RWPE2 (cell line): ENCODE measurements around the gene NRG3.
"Not testable (repeated sequence)": the region's sequence is repeated elsewhere in the genome, so short reads cannot be mapped to it uniquely, and the experiment has no call there.

ENCODE experiments used
- ATAC-seq: fragments of 200-7000 bp; cut with Tn5 transposase; 3 replicates; pipeline ENCODE4 v1.9.1; 2021; ENCODE audit warnings: low read depth
- DNase-seq: peaks from one replicate; pipeline ENCODE4 v3.0.0-alpha.2; 2020; ENCODE audit warnings: low spot score
- H3K27ac ChIP-seq: fragments of 450-650 bp; 2 replicates; pipeline ENCODE4 v1.5.1; 2017; ENCODE audit warnings: mild to moderate bottlenecking; ENCODE audit not compliant: poor library complexity, severe bottlenecking
- H3K27me3 ChIP-seq: fragments of 250-450 bp; sonication (Bioruptor Pico); 2 replicates; pipeline ENCODE4 v1.5.1; 2021; ENCODE audit warnings: mild to moderate bottlenecking, moderate library complexity; ENCODE audit not compliant: insufficient read depth, poor library complexity, severe bottlenecking
- H3K36me3 ChIP-seq: fragments of 250-450 bp; sonication (Bioruptor Pico); 2 replicates; pipeline ENCODE4 v1.5.1; 2020; ENCODE audit warnings: low read depth, mild to moderate bottlenecking, moderate library complexity
- H3K4me1 ChIP-seq: fragments of 250-450 bp; sonication (Bioruptor Pico); 2 replicates; pipeline ENCODE4 v1.5.1; 2021; ENCODE audit warnings: mild to moderate bottlenecking, moderate library complexity; ENCODE audit not compliant: insufficient read depth, poor library complexity, severe bottlenecking
- H3K4me3 ChIP-seq: fragments of 250-450 bp; sonication (Bioruptor Pico); 2 replicates; pipeline ENCODE4 v1.5.1; 2021; ENCODE audit warnings: mild to moderate bottlenecking, moderate library complexity; ENCODE audit not compliant: severe bottlenecking
- H3K9me3 ChIP-seq: fragments of 250-450 bp; sonication (Bioruptor Pico); 2 replicates; pipeline ENCODE4 v1.5.1; 2021; ENCODE audit warnings: mild to moderate bottlenecking, moderate library complexity; ENCODE audit not compliant: severe bottlenecking
- CTCF ChIP-seq: fragments of 450-650 bp; IDR thresholded peaks from one replicate; pipeline ENCODE4 v1.5.1; 2017; ENCODE audit warnings: mild to moderate bottlenecking, moderate library complexity; ENCODE audit not compliant: poor library complexity, severe bottlenecking

Gene NRG3

GRCh38 chr10:82319562-82319961, 444.6 kb downstream of the NRG3 start:
- H3K36me3 ChIP-seq: no peaks in the 10 kb centered on the region
- H3K27ac ChIP-seq: no peak overlapping the region
- no peaks in the 10 kb centered on the region for H3K4me1 ChIP-seq
- no peaks in the 10 kb centered on the region for H3K27me3 ChIP-seq
- H3K9me3 ChIP-seq: no peaks in the 10 kb centered on the region
- no peak for TF ChIP-seq CTCF
- H3K4me3 ChIP-seq: no peak overlapping the region
- no peak for DNase-seq
- no peak for ATAC-seq

- H3K9me3 ChIP-seq: no peaks in the 10 kb centered on the region
- DNase-seq: no peak
- no peak overlapping the region for H3K4me3 ChIP-seq
- H3K4me1 ChIP-seq: no peaks in the 10 kb centered on the region
- H3K36me3 ChIP-seq: no peaks in the 10 kb centered on the region
- no peak for ATAC-seq
- no peak for TF ChIP-seq CTCF
- H3K27me3 ChIP-seq: no peaks in the 10 kb centered on the region
- no peak overlapping the region for H3K27ac ChIP-seq
These were observed 446.7 kb downstream of the NRG3 start for GRCh38 chr10:82321724-82322123.

GRCh38 chr10:82331716-82332115, 456.7 kb downstream of the NRG3 start:
- ATAC-seq (no peak), DNase-seq (no peak)
- no peak for TF ChIP-seq CTCF
- Histone ChIP-seq H3K36me3 (no peaks in the 10 kb centered on the region), H3K27ac (no peak overlapping the region), H3K4me1 (no peaks in the 10 kb centered on the region), H3K4me3 (no peak overlapping the region), H3K27me3 (no peaks in the 10 kb centered on the region), H3K9me3 (no peaks in the 10 kb centered on the region)

GRCh38 chr10:82335831-82336230, 460.8 kb downstream of the NRG3 start:
- Histone ChIP-seq H3K27me3 (no peaks in the 10 kb centered on the region), H3K4me3 (no peak overlapping the region), H3K9me3 (no peaks in the 10 kb centered on the region), H3K27ac (no peak overlapping the region), H3K4me1 (no peaks in the 10 kb centered on the region), H3K36me3 (no peaks in the 10 kb centered on the region)
- ATAC-seq (no peak), DNase-seq (no peak)
- TF ChIP-seq CTCF: no peak

- TF ChIP-seq CTCF: no peak
These were observed 465.2 kb downstream of the NRG3 start for GRCh38 chr10:82340166-82340565.

GRCh38 chr10:82349590-82349989, 474.6 kb downstream of the NRG3 start:
- H3K9me3 ChIP-seq, ATAC-seq, H3K36me3 ChIP-seq, H3K27ac ChIP-seq, H3K27me3 ChIP-seq, H3K4me1 ChIP-seq, DNase-seq, H3K4me3 ChIP-seq: not testable (repeated sequence)

More at GRCh38 chr10:82340166-82340565, 465.2 kb downstream of the NRG3 start:
- Histone ChIP-seq H3K9me3 (no peaks in the 10 kb centered on the region), H3K36me3 (no peaks in the 10 kb centered on the region), H3K4me3 (no peak overlapping the region), H3K27me3 (no peaks in the 10 kb centered on the region), H3K27ac (no peak overlapping the region), H3K4me1 (no peaks in the 10 kb centered on the region)
- no peak for ATAC-seq
- DNase-seq: no peak
